ENCODE results near the gene PTPRE.

GRCh38 chr10:128123846-128124245 lies 216.9 kb downstream of the PTPRE start:
- TF ChIP-seq CTCF (conservative IDR thresholded peaks at IDR 0.05 in 1 of 2, IDR thresholded peaks at IDR 0.05 in 1 of 2; ENCODE audit: extremely low read depth in 1 of 2, insufficient read depth in 1 of 2, low read depth in 1 of 2, low read length in 2 of 2) = no peak
- no peak for TF ChIP-seq EZH2 (IDR thresholded peaks at IDR 0.05; ENCODE audit: borderline replicate concordance, low read length)
